HEK293 (cell line): Measurements from ENCODE around the gene TRAPPC5.

Source experiments
- TCF7L2 ChIP-seq: IDR thresholded peaks from 2 replicates; pipeline ENCODE4 v1.6.1; 2011; ENCODE audit warnings: low read depth, mild to moderate bottlenecking, inconsistent platforms, low read length, moderate library complexity, borderline replicate concordance
- ZNF16 ChIP-seq: fragments of 450-650 bp; formaldehyde crosslinking; IDR thresholded peaks from 2 replicates; pipeline ENCODE4 v1.5.1; 2016; ENCODE audit warnings: low read depth, missing biosample characterization, missing genetic modification characterization
- ZNF274 ChIP-seq, 2 experiments: fragments of 200-500 bp in 1 of 2; fragments of 450-650 bp in 1 of 2; sonication (Bioruptor generic) in 1 of 2; formaldehyde crosslinking in 1 of 2; IDR thresholded peaks; 2 replicates each; pipeline versions ENCODE4 v1.5.1 to v1.6.1; 2014 to 2016; ENCODE audit warnings: borderline replicate concordance in 1 of 2, inconsistent platforms in 1 of 2, low read length in 1 of 2, missing biosample characterization in 1 of 2, missing genetic modification characterization in 1 of 2
- ZNF311 ChIP-seq: fragments of 450-650 bp; formaldehyde crosslinking; IDR thresholded peaks from 2 replicates; pipeline ENCODE4 v1.5.1; 2017; ENCODE audit warnings: missing biosample characterization, missing genetic modification characterization, borderline replicate concordance
- ZNF341 ChIP-seq: fragments of 450-650 bp; formaldehyde crosslinking; IDR thresholded peaks from 2 replicates; pipeline ENCODE4; 2016; ENCODE audit warnings: low read depth, missing biosample characterization, missing genetic modification characterization

DNA sequence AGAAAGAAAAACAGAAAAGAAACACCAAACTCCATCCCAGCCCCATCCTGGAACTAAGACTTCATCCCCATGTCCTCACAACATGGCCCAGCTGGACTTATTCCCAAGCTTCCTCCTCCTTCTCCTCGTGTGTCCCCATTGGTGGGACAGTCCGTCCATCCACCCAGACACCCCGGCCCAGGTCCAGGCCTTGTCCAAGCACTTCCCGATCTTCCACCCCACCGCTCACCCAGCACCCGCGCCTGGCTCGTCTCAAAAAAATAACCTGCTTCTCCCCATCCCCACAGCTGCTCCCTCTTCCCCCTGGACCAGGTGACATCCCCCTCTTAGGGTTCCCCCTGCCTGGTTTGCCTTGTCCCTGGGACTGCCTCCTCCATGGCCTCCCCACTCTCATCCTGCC, 22.7 kb downstream of the TRAPPC5 start:
- TF ChIP-seq ZNF16 (tag by site-specific recombination) (no peak), ZNF341 (tag by site-specific recombination) (no peak), ZNF311 (no peak), TCF7L2 (no peak), ZNF274 (IDR thresholded peaks at IDR 0.05; ENCODE audit: low read length) (no peak), ZNF274 (tag by site-specific recombination; IDR thresholded peaks at IDR 0.05; ENCODE audit: borderline replicate concordance) (no peak)
